OCI-LY1 (cell line): Measurements from ENCODE around the gene MRPS21.
"Not testable (repeated sequence)": the region's sequence is repeated elsewhere in the genome, so short reads cannot be mapped to it uniquely, and the experiment has no call there.

Experiments used
- EZH2 ChIP-seq: fragments of 200-600 bp; sonication (generic), shearing (Covaris generic); IDR thresholded peaks from 2 replicates; pipeline ENCODE4 v1.8.0; 2017; ENCODE audit warnings: borderline replicate concordance, mixed run types, mild to moderate bottlenecking, antibody characterized with exemption, low read length, moderate library complexity, mixed read lengths
- TF ChIP-seq, protein P1 (sequence below): fragments of 200-600 bp; sonication (generic), shearing (Covaris generic); IDR thresholded peaks from 2 replicates; pipeline ENCODE4 v1.5.1; 2017; ENCODE audit warnings: mild to moderate bottlenecking, antibody characterized with exemption, low read length, moderate library complexity, mixed read lengths

DNA sequence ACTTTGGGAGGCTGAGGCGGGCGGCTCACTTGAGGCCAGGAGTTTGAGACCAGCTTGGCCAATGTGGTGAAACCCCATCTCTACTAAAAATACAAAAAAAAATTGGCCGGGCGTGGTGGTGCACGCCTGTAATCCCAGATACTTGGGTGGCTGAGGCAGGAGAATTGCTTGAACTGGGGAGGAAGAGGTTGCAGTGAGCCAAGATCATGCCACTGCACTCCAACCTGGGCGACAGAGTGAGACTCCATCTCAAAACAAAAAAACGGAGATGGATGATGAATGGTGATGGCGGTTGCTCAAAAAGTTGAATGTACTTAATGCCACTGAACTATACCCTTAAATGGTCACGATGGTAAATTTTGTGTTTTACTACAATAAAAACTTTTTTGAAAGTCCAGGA, 14.9 kb downstream of the MRPS21 start:
- TF ChIP-seq, protein P1, sequence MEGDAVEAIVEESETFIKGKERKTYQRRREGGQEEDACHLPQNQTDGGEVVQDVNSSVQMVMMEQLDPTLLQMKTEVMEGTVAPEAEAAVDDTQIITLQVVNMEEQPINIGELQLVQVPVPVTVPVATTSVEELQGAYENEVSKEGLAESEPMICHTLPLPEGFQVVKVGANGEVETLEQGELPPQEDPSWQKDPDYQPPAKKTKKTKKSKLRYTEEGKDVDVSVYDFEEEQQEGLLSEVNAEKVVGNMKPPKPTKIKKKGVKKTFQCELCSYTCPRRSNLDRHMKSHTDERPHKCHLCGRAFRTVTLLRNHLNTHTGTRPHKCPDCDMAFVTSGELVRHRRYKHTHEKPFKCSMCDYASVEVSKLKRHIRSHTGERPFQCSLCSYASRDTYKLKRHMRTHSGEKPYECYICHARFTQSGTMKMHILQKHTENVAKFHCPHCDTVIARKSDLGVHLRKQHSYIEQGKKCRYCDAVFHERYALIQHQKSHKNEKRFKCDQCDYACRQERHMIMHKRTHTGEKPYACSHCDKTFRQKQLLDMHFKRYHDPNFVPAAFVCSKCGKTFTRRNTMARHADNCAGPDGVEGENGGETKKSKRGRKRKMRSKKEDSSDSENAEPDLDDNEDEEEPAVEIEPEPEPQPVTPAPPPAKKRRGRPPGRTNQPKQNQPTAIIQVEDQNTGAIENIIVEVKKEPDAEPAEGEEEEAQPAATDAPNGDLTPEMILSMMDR: not testable (repeated sequence)
- not testable (repeated sequence) for TF ChIP-seq EZH2
